A673 (cell line): ENCODE measurements around the gene GAL3ST2.

Experiments used
- EZH2 ChIP-seq: fragments of 200-600 bp; sonication (generic); IDR thresholded peaks from 2 replicates; pipeline ENCODE4 v1.6.1; 2017; ENCODE audit warnings: borderline replicate concordance, low read depth, mild to moderate bottlenecking, mixed read lengths, antibody characterized with exemption, low read length; ENCODE audit not compliant: poor library complexity, severe bottlenecking
- TF ChIP-seq, protein P1 (sequence below): fragments of 300-800, 200-600 bp; sonication (generic); conservative IDR thresholded peaks from 2 replicates; pipeline ENCODE4 v1.5.1; 2017; ENCODE audit warnings: low read depth, mild to moderate bottlenecking, antibody characterized with exemption, low read length, moderate library complexity, mixed read lengths

DNA sequence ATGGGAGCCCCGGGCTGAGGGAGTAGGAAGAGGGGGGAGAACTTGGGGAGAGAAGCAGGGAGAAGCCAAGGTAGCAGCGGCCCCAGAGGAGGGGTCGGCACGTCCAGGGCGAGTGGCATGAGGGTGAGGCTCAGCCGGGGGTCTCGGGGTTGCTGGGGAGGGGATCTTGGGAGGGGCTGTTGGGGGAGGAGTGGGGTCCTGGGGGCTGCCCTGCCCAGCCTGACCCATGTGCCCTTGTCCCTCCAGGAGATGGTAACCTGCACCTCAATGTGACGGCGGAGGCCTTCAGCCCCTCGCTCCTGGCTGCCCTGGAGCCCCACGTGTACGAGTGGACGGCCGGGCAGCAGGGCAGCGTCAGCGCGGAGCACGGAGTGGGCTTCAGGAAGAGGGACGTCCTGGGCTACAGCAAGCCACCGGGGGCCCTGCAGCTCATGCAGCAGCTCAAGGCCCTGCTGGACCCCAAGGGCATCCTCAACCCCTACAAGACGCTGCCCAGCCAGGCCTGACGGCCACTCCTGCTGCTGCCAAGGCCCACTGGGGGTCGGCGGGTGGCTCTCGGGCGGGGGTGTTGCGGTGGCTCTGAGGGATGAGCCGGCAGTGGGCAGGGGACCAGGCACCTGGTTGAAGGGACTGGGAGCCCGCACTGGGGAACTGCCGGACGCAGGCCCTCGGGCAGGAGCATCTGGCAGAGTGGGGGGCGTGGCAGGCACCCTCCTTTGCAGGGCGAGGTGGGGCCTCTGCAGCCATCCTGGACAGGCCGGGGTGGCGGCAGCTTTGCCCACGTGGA, 9.0 kb upstream of the GAL3ST2 start:
- TF ChIP-seq, protein P1, sequence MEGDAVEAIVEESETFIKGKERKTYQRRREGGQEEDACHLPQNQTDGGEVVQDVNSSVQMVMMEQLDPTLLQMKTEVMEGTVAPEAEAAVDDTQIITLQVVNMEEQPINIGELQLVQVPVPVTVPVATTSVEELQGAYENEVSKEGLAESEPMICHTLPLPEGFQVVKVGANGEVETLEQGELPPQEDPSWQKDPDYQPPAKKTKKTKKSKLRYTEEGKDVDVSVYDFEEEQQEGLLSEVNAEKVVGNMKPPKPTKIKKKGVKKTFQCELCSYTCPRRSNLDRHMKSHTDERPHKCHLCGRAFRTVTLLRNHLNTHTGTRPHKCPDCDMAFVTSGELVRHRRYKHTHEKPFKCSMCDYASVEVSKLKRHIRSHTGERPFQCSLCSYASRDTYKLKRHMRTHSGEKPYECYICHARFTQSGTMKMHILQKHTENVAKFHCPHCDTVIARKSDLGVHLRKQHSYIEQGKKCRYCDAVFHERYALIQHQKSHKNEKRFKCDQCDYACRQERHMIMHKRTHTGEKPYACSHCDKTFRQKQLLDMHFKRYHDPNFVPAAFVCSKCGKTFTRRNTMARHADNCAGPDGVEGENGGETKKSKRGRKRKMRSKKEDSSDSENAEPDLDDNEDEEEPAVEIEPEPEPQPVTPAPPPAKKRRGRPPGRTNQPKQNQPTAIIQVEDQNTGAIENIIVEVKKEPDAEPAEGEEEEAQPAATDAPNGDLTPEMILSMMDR, result no peak
- no peak for TF ChIP-seq EZH2
